GM19452 (cell line): Measurements from ENCODE around the gene MRPS22.
"Not testable (repeated sequence)": the region's sequence is repeated elsewhere in the genome, so short reads cannot be mapped to it uniquely, and the experiment has no call there.

Source experiments
- ATAC-seq: cut with Tn5 transposase; IDR thresholded peaks from one replicate; pipeline ENCODE4 v1.9.1; 2021; ENCODE audit not compliant: unreplicated experiment

MRPS22 gene

GRCh38 chr3:139334675-139335074 lies 9.1 kb upstream of the MRPS22 start:
- not testable (repeated sequence) for ATAC-seq

- no peak for ATAC-seq
Observed at GRCh38 chr3:139338405-139338804, 5.4 kb upstream of the MRPS22 start.

GRCh38 chr3:139339219-139339906 lies 4.5 kb upstream of the MRPS22 start:
- no peak for ATAC-seq

GRCh38 chr3:139340784-139341183 lies 3.0 kb upstream of the MRPS22 start:
- no peak for ATAC-seq

- no peak for ATAC-seq
Observed at GRCh38 chr3:139342054-139342453, 1.8 kb upstream of the MRPS22 start.

GRCh38 chr3:139346771-139347170 lies 3.0 kb downstream of the MRPS22 start:
- ATAC-seq, result no peak

- no peak for ATAC-seq
Observed at GRCh38 chr3:139353920-139354556, 10.2 kb downstream of the MRPS22 start.

GRCh38 chr3:139354661-139355060 lies 10.8 kb downstream of the MRPS22 start:
- no peak for ATAC-seq

GRCh38 chr3:139355476-139355875 lies 11.7 kb downstream of the MRPS22 start:
- no peak for ATAC-seq

- ATAC-seq, result no peak
Observed at GRCh38 chr3:139355891-139356290, 12.1 kb downstream of the MRPS22 start.

GRCh38 chr3:139357899-139358298 lies 14.1 kb downstream of the MRPS22 start:
- ATAC-seq, result peak; percentile 49

GRCh38 chr3:139358841-139359562 lies 15.2 kb downstream of the MRPS22 start:
- ATAC-seq, result no peak

- no peak for ATAC-seq
Observed at GRCh38 chr3:139361276-139361675, 17.5 kb downstream of the MRPS22 start.

- ATAC-seq, result no peak
Observed at GRCh38 chr3:139364549-139364948, 20.7 kb downstream of the MRPS22 start.

GRCh38 chr3:139374099-139374498 lies 30.3 kb downstream of the MRPS22 start:
- no peak for ATAC-seq

- ATAC-seq, result no peak
Observed at GRCh38 chr3:139377378-139377777, 33.6 kb downstream of the MRPS22 start.

GRCh38 chr3:139378587-139379241 lies 34.9 kb downstream of the MRPS22 start:
- ATAC-seq, result no peak

GRCh38 chr3:139380575-139380974 lies 36.8 kb downstream of the MRPS22 start:
- no peak for ATAC-seq

- ATAC-seq, result not testable (repeated sequence)
Observed at GRCh38 chr3:139382291-139382690, 38.5 kb downstream of the MRPS22 start.

- ATAC-seq, result no peak
Observed at GRCh38 chr3:139388077-139388476, 44.3 kb downstream of the MRPS22 start.

GRCh38 chr3:139388821-139389551 lies 45.2 kb downstream of the MRPS22 start:
- ATAC-seq, result peak; percentile 45
